ENCODE results near the gene ATP1B2.
A peak's percentile ranks its signal among the peaks of the same experiment; 100 is the strongest.
"Not testable (repeated sequence)": the region's sequence is repeated elsewhere in the genome, so short reads cannot be mapped to it uniquely, and the experiment has no call there.

ATP1B2 gene

DNA sequence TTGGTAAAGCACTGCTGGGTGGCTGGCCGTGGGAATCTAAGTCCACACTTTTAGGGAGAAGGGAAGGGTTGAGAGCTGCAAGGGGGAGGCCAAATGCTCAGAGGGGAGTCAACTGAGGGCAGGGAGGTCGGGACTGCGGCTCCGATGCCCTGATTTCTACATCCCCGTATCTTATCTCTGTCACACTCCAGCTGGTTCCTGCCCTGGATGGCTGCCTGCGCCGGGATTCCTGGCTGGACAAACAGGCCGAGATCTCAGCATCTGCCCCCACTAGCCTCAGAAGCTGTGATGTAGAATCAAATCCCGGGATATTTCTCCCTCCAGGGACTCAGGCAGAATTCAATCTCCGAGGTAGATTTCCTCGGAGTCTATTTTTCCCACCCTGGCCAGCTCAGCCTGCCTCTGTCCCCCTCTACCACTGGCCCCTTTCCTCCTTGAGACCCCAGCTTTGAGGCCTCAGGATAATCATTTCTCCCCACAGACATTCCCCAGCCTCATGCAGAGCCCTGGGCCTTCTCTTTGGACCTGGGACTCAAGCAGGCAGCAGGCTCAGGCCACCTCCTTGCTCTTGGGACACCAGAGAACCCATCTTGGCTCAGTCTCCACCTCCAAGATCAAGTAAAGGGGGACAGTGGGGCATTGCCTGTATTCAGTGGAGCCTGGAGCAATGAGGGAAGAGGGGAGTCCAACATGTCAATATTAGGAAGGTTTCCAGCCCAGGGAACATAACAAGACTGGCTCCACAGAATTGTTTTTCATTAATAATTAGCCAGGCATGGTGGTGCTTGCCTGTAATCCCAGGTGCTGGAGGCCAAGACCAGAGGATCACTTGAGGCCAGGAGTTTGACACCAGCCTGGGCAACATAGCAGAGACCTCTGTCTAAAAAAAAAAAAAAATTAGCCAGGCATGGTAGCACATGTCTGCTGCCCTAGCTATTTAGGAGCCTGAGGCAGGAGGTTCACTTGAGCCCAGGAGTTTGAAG, 19.0 kb upstream of the ATP1B2 start:
- no peak overlapping the region for H3K4me3 ChIP-seq (ENCODE audit: low read length)
- DNase-seq (ENCODE audit: low read depth, low spot score), result no peak

DNA sequence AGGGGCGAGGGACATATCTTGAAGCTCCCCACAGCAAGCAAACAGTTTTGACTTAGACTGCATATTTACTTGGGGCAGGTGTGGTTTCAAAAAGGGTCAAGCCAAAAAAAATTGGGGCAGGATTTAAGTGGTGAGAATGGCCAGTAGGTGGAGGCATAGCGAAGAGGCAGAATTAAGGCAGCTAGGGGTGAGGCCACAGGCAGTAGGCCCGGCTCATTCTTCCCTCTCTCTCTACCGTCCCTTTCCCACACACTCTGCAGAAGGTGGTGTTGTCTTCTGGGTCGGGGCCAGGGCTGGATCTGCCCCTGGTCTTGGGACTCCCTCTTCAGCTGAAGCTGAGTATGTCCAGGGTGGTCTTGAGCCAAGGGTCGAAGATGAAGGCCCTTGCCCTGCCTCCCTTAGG, 18.2 kb upstream of the ATP1B2 start:
- DNase-seq (ENCODE audit: low read depth, low spot score), result peak; percentile 26
- H3K4me3 ChIP-seq (ENCODE audit: low read length), result no peak overlapping the region

DNA sequence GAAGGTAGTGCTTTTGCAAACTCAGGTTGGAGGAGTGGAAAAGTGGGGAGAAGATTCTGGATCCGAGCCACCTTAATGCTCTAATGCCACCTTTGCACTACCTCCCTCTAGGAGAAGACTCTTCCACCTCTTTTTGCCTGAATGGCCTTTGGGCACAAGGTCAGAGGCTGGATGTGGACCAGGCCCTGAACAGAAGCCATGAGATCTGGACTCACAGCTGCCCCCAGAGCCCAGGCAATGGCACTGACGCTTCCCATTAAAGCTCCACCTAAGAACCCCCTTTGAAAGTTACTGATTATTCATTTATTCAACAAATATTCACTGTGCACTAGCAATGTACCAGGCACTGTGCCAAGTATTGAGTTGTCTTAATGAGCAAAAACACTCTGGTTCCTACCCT, 17.6 kb upstream of the ATP1B2 start:
- no peak overlapping the region for H3K4me3 ChIP-seq (ENCODE audit: low read length)
- no peak for DNase-seq (ENCODE audit: low read depth, low spot score)

DNA sequence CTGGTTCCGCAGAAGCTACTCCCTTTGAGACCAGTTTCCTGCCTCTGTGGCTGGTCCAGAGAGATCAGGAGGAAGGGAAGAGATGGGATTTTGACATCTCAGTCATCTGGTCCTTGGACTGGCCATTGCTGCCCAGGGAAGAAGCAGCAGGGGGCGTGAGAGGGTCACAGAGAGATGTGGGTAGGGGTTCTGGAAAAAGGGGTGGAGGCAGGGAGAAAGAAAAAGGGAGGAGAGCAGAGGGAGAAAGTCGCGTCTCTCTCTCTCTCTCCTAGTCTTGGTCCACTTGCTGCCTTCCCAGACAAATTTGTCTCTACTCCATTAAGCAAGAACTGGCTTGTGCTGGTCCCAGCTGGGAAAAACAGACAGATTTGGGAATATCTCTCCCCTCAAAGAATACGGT, 16.3 kb upstream of the ATP1B2 start:
- no peak overlapping the region for H3K4me3 ChIP-seq (ENCODE audit: low read length)
- DNase-seq (ENCODE audit: low read depth, low spot score), result no peak

DNA sequence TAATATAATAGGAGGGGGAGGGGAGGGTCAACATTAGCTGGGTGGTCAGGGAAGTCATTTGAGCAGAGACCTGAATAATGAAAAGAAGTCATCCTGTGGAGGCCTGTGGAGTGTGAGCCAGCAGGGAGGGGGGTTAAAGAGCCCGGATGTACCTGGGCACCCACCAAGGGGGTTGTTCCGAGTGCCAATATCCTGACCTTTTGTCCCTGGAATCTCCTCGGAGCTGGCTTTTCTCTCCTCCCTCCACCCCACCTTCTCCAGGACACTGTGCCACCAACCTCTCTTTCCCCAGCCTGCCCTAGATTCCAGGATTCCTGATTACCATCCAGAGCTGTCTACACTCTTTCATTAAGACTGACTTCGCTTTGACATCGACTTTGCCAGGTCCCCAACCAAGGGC, 14.6 kb upstream of the ATP1B2 start:
- no peak for DNase-seq (ENCODE audit: low read depth, low spot score)
- no peak overlapping the region for H3K4me3 ChIP-seq (ENCODE audit: low read length)

DNA sequence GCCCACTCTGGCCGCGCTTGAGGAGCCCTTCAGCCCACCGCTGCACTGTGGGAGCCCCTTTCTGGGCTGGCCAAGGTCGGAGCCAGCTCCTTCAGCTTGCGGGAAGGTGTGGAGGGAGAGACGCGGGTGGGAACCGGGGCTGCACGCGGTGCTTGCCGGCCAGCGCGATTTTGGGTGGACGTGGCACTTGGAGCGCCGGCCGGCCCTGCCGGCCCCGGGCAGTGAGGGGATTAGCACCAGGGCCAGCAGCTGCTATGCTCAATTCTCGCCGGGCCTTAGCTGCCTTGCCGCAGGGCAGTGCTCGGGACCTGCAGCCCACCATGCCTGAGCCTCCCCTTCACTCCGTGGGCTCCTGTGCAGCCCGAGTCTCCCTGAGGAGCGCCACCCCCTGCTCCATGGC, 9.9 kb upstream of the ATP1B2 start:
- no peak for DNase-seq (ENCODE audit: low read depth, low spot score)
- H3K4me3 ChIP-seq (ENCODE audit: low read length), result no peak overlapping the region

DNA sequence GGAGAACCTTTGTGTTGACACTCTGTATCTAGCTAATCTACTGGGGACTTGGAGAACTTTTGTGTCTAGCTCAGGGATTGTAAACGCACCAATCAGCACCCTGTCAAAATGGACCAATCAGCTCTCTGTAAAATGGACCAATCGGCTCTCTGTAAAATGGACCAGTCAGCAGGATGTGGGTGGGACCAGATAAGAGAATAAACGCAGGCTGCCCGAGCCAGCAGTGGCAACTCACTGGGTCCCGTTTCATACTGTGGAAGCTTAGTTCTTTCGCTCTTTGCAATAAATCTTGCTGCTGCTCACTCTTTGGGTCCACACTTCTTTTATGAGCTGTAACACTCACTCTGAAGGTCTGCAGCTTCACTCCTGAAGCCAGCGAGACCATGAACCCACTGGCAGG, 9.1 kb upstream of the ATP1B2 start:
- not testable (repeated sequence) for DNase-seq (ENCODE audit: low read depth, low spot score); H3K4me3 ChIP-seq (ENCODE audit: low read length)

DNA sequence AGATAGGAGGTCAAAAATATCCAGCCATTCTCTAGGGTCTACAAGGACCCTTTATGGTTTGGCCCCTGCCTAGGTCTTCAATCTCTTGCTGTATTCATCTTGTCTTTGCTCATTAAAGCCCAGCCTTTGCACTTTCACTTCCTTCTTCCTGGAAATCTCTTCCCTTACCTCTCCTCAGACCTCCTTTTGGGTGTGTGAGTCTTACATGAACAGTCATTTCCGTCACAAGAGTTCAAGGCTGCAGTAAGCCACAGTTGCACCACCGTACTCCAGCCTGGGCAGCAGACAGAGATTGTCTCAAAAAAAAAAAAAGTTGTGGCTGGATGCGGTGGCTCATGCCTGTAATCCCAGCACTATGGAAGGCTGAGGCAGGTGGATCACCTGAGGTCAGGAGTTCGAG, 6.0 kb upstream of the ATP1B2 start:
- DNase-seq (ENCODE audit: low read depth, low spot score), result no peak

DNA sequence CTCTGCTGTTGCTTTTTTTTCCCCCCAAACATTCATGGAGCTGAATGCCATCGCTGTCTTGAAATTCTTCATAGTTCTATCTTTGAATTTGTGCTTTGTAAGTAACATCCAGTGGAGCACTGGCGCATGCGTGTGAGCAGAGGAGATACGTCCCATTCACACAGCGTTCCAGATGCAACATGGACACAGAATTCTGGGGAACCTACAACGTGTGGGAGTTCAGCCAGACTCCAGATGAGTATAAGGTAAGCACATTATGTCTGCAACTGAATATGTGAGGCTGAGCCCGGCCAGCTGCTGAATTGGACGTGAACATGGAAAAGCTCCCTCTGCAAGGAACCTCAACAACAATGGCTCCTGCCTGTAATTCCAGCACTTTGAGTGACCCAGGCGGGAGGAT, 4.3 kb upstream of the ATP1B2 start:
- DNase-seq (ENCODE audit: low read depth, low spot score), result no peak
- H3K4me3 ChIP-seq (ENCODE audit: low read length), result no peak overlapping the region

More for the DNA sequence above, 6.0 kb upstream of the ATP1B2 start:
- no peak overlapping the region for H3K4me3 ChIP-seq (ENCODE audit: low read length)

DNA sequence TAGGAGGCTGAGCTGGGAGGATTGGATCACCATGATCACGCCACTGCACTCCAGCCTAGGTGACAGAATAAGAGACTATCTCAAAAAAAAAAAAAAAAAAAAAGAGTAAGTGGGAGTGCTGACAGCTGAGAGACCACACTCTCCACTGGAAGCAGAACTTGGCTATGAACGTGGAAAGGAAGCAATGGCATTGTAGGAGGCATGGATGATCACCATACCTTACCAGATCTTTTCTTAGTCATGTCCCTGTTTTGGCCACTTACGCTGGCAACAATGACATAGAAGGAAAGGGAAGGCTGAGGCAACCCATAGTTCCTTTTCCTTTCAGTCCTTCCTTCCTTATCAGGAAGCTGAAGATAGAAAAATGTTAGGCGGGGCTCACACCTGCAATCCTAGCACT, 3.7 kb upstream of the ATP1B2 start:
- H3K4me3 ChIP-seq (ENCODE audit: low read length), result no peak overlapping the region
- DNase-seq (ENCODE audit: low read depth, low spot score), result no peak

DNA sequence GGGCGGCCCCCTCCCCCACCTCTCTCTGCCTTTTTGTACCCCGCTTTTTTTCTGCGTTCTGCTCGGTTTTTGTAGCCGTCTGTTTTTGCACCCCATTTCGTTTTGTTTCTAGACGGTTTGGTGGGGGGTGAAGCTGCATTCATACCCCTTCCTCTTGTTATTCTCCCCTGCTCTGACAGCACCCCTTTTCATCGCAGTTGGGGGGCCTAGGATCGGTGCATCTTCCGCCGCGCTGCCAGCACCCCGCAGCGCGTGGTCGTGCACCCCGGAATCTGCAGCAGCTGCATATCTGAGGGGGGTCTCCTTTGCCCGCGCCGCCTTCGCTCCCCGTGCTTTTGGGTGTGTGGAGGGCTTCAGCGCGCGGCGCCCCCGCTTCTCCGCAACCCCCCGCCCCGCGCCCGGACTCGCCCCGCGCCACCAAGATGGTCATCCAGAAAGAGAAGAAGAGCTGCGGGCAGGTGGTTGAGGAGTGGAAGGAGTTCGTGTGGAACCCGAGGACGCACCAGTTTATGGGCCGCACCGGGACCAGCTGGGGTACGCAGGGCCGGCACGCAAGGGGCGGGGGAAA, 455 bp downstream of the ATP1B2 start:
- H3K4me3 ChIP-seq (ENCODE audit: low read length), result peak overlapping the region; percentile 22; the same call in 1 of the 2 replicates
- no peak for DNase-seq (ENCODE audit: low read depth, low spot score)

DNA sequence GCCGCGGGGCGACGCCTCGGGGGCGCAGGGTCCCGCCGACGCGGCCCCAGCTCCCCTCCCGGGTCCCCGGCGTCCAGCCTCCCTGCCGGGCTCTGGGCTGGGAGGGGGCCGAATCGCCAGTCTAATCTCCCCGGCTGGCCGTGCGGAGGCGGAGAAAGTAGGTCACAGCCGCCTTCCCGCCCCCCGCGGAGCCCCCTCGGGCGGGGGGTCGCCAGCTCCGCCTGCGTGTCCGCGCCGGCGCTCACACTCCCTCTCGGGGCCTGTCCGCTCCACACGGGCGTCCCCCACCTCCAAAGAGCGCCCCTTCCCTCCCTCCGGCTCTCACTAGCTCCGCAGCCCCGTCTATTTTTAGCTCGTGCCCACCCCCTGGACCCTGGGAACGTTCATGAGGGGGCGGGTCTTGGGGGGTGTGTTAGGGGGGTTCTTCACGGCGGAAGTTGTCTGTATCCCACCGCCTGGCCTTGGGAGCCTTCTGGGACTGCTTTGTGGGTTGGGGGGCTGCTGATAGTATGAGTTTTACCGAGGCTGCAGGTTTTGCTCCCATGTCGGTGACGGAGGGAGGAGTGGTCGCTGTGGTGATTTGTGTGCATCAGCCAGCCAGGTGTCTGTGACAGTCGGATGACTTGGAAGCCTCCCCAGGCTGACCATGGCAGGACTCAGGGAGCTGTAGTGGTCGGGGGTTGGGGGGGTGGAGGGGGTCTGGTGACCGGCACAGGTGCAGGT, 1.1 kb downstream of the ATP1B2 start:
- no peak overlapping the region for H3K4me3 ChIP-seq (ENCODE audit: low read length)
- no peak for DNase-seq (ENCODE audit: low read depth, low spot score)

DNA sequence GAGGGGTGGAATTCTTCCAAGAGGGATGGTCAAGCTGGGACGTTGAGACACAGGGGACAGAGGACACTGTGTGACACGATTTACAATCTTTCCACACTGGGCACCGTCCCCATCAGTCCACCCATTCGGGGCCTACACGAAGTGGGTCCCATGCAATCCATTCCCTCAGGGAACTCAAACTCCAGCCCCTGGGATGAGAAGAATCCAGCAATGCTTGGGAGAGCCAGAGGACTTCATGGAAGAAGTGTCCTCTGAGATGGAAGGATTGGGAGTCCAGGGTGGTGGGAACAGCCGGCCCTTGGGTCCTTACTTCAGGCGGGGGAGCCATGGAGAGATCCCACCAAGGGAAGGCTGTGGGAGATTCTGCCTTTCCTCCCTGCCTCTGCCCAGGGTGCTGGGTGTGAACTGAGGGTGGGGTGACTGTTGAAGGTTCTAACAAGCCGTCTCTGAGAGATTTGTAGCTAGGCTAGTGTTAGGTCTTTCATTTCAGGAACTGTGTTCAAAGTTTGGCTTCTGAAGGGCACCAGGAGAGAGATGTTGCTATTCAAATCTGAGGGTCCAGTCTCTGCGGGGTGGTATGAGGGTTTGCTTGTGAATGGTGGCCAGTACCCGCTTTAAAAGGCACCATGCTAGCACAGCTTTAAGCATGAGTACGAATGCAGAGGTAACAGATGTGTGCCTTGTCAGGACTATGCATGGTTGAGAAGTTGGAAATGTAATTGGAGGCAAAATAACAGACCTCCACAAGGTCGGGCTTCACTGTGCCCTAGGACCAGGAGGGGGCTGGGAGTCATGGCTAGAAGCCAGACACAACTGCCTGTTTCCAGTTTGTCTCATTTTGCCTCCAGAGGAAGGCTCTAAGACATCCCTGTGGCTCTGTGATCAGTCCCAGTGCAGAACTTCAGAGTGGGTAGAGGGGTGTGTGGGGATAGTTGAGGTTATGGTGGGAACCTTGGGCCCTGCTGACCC, 1.9 kb downstream of the ATP1B2 start:
- no peak overlapping the region for H3K4me3 ChIP-seq (ENCODE audit: low read length)
- DNase-seq (ENCODE audit: low read depth, low spot score), result no peak

DNA sequence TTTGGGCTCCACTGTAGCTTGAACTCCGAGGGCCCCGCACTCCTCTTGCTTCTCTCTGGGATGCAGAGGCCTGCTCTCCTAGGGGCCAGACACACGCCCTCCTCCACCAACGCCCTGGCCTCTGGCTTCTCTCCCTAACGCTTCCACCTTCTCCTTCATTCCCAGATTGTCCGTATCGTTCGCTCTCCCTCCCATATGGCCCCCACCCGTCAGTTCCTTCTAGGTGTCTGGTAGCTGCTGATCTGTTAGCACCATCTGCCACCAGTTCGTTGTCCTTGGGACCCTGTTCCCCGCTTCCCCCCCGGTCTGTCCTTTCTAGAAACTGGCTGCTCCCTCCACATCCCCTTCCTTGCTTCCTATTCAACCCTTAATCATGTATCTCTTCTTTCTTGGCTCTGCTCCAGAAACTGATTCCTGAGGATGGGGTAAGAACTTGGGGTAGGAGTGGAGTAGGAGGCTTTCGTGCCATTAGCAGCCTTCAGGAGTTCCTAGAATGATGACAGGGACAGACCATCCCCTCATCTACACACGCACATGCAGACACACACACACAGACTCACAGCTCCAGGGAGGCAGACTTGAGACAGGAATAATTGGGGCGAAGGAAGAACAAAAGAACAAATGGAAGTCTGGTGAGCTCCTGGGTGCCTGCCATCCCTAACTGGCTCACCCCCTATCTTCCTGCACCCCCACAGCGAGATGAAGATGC, 4.3 kb downstream of the ATP1B2 start:
- DNase-seq (ENCODE audit: low read depth, low spot score), result no peak
- no peak overlapping the region for H3K4me3 ChIP-seq (ENCODE audit: low read length)

DNA sequence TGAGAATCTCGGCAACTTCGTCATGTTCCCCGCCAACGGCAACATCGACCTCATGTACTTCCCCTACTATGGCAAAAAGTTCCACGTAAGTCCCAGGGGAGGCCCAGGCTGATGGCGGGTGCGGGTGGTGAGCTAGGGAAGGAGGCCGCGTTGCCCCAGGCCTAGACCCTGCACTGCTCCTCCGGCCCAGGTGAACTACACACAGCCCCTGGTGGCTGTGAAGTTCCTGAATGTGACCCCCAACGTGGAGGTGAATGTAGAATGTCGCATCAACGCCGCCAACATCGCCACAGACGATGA, 4.8 kb downstream of the ATP1B2 start:
- DNase-seq (ENCODE audit: low read depth, low spot score), result no peak
- H3K4me3 ChIP-seq (ENCODE audit: low read length), result no peak overlapping the region

DNA sequence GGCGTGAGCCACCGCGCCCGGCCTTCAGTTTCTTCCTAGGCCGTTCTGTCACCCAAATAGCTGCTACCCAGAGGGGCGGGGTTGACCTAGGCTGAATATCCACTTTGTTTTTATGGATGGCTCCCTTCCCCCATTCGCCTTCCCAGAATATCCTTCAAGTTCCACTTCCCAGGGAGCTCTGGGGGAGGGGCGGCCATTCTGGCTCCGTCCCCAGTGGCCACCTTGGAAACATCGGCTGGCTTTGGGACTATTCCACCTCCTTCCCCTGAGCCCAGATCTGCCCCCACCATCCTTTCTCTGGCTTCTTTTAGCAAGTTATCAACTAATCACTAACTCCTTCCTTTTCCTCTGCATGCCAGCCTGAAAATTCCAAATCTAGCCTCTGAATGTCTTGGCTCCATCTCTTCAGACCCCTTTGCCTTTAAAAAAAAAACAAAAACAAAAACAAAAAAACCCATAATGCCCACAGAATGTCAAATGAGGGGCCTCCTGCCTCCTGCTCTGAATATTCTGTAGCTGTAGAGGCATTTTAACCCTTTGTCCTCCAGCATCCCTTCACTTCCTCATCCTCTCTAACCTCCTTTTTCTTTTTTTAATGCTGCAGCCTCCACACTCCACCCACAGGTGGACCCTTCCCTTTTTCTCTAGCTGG, 6.4 kb downstream of the ATP1B2 start:
- DNase-seq (ENCODE audit: low read depth, low spot score), result no peak

DNA sequence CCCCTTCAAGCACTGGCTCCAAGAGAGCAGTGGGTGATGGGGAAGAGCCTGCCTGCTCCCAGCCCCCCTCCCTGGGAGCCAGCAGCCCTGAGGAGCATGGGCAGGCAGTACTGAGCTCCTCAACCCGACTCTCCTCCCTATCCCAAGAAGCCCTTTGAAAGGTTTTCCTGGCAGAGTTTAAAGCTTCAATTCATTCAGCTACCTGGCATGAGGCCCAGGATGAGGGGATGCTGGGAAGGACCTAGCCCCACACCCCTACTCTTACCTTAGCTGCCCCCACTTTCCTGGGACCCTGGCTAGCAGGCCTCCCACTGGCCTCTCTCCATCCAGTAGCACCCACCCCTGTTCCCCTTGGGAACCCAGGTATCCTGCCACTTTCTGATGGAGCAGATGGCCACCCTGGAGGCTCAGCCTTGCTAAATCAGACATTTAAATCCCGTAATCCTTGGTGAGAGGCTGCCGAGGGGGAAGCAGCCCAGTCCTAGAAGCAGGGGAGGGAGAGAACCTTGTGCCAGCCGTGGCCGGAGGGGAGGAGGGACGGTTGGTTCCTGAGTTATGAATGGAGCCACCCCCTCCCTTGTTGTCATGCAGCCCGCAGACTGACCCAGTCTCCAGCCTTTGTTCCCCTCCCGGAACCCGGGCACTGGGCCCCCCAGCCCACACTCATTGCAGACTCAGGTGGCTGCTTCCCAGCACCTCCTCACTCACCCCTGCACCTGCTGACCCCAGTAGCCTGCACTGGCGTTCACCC, 17.1 kb downstream of the ATP1B2 start:
- H3K4me3 ChIP-seq (ENCODE audit: low read length), result no peak overlapping the region
- no peak for DNase-seq (ENCODE audit: low read depth, low spot score)

More for the DNA sequence above, 6.4 kb downstream of the ATP1B2 start:
- H3K4me3 ChIP-seq (ENCODE audit: low read length), result no peak overlapping the region

Data from Jurkat, Clone E6-1 (cell line).